ENCODE results near the gene CDY2B. TPM values are rescaled to one million over a fixed set of nuclear protein-coding genes. Genes with fewer than 3 reads are reported as not detected.
"Not testable (repeated sequence)": the region's sequence is repeated elsewhere in the genome, so short reads cannot be mapped to it uniquely, and the experiment has no call there.

The CDY2B gene
- total RNA-seq, 2 experiments from 2014 or later, result not detected

- not testable (repeated sequence) for H3K27me3 Mint-ChIP-seq
These were observed 47.9 kb downstream of the CDY2B start for GRCh38 chrY:17832149-17832548.

More at GRCh38 chrY:17832149-17832548, 47.9 kb downstream of the CDY2B start:
- CTCF ChIA-PET; DNase-seq; POLR2A ChIA-PET; H3K4me1 Mint-ChIP-seq; H3K9me3 Mint-ChIP-seq; H3K36me3 Mint-ChIP-seq (ENCODE audit: low read depth); H3K4me3 Mint-ChIP-seq; H3K27ac Mint-ChIP-seq: not testable (repeated sequence)

Other genes with a start within 250 kb of the CDY2B start
- not detected for gene CDY2A, start 145.6 kb upstream of the CDY2B start, total RNA-seq